BE2C (cell line): ENCODE measurements around the gene SPTBN5.

Experiments
- DNase-seq: peaks from one replicate; pipeline ENCODE4 v3.0.0-alpha.2; 2020
- H3K27me3 ChIP-seq: fragments of 250-450 bp; sonication (Bioruptor Pico); 2 replicates; pipeline ENCODE4 v1.5.1; 2020; ENCODE audit warnings: mild to moderate bottlenecking
- H3K36me3 ChIP-seq: fragments of 250-450 bp; sonication (Bioruptor Pico); 2 replicates; pipeline ENCODE4 v1.5.1; 2020; ENCODE audit warnings: mild to moderate bottlenecking
- H3K4me1 ChIP-seq: fragments of 250-450 bp; sonication (Bioruptor Pico); 2 replicates; pipeline ENCODE4 v1.5.1; 2020
- H3K4me3 ChIP-seq: 2 replicates; pipeline ENCODE4 v1.5.1; 2011; ENCODE audit warnings: low read depth, low read length
- H3K9me3 ChIP-seq: fragments of 250-450 bp; sonication (Bioruptor Pico); 2 replicates; pipeline ENCODE4 v1.5.1; 2020
- CTCF ChIP-seq: IDR thresholded peaks from 2 replicates; pipeline ENCODE4 v1.5.1; 2012; ENCODE audit warnings: mild to moderate bottlenecking, low read depth, low read length

Gene SPTBN5

DNA sequence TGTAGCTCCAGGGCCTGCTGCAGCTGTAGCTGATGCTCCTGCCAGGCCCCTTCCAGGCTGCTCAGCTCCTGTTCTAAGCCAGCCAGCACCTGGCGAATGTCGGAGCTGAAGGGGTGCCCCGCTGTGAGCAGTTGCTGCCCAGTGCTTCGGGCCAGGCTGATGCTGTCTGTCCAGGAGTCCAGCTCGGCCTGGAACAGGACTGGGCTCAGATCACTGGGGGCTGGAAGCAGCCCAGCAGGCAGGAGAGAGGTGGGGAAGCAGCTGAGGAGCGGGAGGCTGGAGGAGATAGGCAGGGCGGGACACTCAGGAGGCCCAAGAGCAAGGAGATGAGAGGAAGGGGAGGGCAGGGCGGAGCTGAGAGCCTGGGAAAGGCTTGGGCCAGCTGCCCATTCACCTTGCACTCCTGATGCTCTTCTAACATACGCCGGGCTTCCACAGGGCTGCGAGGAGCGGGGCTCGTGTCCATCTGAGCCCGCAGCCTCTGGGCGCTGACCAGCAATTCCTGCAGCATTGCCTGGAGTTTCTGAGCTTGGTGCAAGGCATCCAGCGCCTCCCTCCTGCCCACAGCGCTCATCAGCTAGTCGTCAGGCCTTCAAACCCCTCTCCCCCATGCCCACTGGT lies 32.0 kb downstream of the SPTBN5 start:
- H3K36me3 ChIP-seq: no peaks in the 10 kb centered on the region
- H3K27me3 ChIP-seq: no peaks in the 10 kb centered on the region
- no peaks in the 10 kb centered on the region for H3K9me3 ChIP-seq
- H3K4me3 ChIP-seq: no peak overlapping the region
- DNase-seq: no peak
- H3K4me1 ChIP-seq: peaks cover 9% of the 10 kb centered on the region
- TF ChIP-seq CTCF: no peak

- no peaks in the 10 kb centered on the region for H3K27me3 ChIP-seq
- H3K9me3 ChIP-seq: no peaks in the 10 kb centered on the region
- H3K36me3 ChIP-seq: no peaks in the 10 kb centered on the region
- no peaks in the 10 kb centered on the region for H3K4me1 ChIP-seq
- TF ChIP-seq CTCF: no peak
- H3K4me3 ChIP-seq: no peak overlapping the region
- no peak for DNase-seq
These were observed 33.6 kb downstream of the SPTBN5 start for GRCh38 chr15:41860049-41860828.

- DNase-seq: no peak
- no peaks in the 10 kb centered on the region for H3K36me3 ChIP-seq
- H3K27me3 ChIP-seq: no peaks in the 10 kb centered on the region
- H3K9me3 ChIP-seq: no peaks in the 10 kb centered on the region
- no peak overlapping the region for H3K4me3 ChIP-seq
- no peaks in the 10 kb centered on the region for H3K4me1 ChIP-seq
- no peak for TF ChIP-seq CTCF
These were observed 35.1 kb downstream of the SPTBN5 start for GRCh38 chr15:41858756-41859155.

GRCh38 chr15:41857316-41857715 lies 36.5 kb downstream of the SPTBN5 start:
- Histone ChIP-seq H3K36me3 (no peaks in the 10 kb centered on the region), H3K27me3 (no peaks in the 10 kb centered on the region), H3K4me1 (no peaks in the 10 kb centered on the region), H3K4me3 (no peak overlapping the region), H3K9me3 (no peaks in the 10 kb centered on the region)
- DNase-seq: no peak
- no peak for TF ChIP-seq CTCF

DNA sequence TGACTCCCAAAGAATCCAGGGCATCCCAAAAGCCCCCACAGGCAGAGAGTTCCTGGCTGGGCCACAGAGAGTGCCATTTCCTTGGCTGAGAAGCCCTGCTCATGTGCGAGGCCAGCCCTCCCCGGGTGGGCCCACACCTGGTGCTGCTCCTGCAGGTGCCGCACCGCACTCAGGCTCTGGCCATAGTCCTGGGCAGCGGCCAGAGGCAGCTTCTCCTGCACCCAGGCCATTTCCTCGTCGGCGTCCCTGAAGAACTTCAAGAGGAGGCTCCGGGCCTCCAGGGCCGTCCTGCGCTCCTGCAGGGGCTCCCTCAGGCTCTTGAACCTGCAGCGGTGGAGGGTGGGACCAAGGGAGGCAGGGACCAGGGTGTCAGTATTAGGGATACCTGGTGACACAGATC lies 37.1 kb downstream of the SPTBN5 start:
- Histone ChIP-seq H3K4me1 (no peaks in the 10 kb centered on the region), H3K4me3 (no peak overlapping the region), H3K27me3 (no peaks in the 10 kb centered on the region), H3K36me3 (no peaks in the 10 kb centered on the region), H3K9me3 (no peaks in the 10 kb centered on the region)
- no peak for TF ChIP-seq CTCF
- DNase-seq: no peak

DNA sequence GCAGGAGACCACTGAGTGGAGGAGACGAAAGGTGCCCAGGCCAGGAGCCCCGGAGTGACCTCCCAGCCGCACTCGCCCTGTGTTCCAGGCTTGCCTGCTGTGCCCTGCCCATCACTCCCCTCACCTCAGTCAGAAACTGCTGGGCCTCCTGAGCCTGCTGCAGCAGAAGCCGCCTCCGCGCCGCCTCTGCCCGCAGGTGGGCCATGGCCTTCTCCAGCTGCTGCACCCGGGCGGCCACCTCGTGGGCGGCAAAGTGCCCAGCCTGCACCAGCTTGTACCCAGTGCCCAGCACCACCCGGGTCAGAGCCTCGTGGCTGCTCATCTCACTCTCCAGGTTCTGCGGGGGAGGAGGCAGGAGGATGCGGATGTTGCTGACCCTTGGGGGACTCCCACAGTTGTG lies 37.6 kb downstream of the SPTBN5 start:
- TF ChIP-seq CTCF: no peak
- Histone ChIP-seq H3K36me3 (no peaks in the 10 kb centered on the region), H3K4me3 (no peak overlapping the region), H3K9me3 (no peaks in the 10 kb centered on the region), H3K4me1 (no peaks in the 10 kb centered on the region), H3K27me3 (no peaks in the 10 kb centered on the region)
- DNase-seq: no peak
